NCI-H748 (cell line): ENCODE results near the gene PLPPR5.

Source experiments
- DNase-seq: peaks from one replicate; lab custom pipeline; 2025; ENCODE audit not compliant: unreplicated experiment; lab: John Stamatoyannopoulos, UW

PLPPR5 gene

DNA sequence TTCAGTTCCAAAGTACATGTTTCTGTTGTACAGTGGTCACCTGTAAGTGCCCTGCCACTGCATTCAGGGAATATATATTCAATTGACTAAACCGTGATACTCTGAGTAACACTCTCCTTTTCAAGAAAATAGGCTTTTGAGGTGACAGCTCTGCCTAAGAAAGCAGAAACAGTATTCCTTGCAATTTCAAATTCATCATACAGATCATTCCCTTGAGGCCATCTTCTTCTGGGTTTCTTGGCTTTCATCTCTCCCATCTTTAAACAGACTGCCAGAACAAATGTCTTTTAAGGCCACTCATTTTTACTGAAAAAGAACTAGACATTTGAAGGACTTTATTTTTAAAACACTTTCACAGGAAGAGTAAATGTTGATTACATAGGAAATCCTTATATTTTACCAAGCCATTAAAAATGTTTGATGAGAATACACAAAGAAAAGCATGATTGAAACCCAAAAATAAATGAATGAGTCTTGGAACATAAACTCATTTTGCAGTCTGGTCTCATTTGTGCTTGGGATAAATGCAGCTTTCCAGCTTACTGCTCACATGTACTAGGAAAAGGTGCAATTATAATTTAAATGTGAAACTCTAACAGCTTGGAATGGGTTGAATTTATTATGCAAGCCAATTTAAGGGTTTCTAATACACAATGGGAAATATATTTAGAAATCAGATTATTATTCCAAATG lies 34.7 kb downstream of the PLPPR5 start:
- no peak for DNase-seq

DNA sequence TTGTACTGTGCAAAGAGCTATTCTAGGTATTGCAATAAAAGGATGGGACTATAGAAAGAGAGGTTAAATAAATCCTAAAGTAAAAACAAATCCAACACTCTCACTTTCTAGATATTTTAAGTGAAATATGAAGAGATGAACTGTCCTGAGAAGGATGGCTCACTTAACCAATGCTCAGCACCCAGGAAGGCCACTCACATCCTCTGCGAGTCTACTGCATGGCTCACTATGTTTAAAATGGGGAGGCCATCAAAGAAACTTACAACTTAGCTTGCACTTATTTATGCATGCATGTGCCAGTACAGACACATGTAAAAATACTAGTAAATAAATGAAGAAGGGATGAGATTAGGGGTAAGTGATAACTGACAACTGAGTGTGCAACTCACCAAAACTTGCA lies 37.5 kb downstream of the PLPPR5 start:
- DNase-seq: no peak

DNA sequence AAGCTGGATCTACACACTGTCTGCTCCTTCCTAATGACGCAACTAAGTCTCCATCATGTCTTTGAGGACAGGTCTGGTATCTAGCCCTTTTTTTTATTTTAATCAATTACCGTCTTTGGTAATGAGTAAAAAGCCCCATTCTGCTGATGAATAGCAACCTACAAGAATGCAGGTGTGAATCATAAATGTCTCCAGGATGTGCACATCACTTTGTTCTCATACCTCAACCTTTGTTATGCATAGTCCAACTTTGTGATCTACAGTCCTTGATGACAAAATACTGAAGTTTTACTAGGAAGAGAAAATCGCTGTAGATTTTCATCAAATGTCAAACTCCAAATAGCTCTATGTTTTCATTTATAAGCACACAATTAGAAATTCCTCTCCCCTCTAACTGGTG lies 39.3 kb downstream of the PLPPR5 start:
- DNase-seq: no peak

DNA sequence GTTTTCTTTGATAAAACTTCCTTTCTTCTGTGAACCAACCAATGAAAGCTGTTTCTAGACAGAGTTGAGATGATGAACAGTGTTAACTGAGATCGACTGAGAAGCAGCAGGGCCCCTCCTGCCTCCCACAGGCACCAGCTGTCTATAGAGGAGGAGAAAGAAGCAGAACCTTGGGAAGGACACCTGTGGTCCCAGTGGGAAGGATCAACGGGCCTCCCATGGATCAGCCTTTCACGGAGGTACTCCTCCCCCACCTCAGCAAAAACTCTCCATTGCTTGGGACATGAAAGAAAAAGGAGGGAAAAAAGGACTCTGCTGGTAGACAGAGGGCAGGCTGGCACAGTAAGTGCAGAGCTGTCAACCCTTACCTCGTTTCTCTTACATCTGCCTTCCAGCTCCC lies 40.5 kb downstream of the PLPPR5 start:
- DNase-seq: no peak

DNA sequence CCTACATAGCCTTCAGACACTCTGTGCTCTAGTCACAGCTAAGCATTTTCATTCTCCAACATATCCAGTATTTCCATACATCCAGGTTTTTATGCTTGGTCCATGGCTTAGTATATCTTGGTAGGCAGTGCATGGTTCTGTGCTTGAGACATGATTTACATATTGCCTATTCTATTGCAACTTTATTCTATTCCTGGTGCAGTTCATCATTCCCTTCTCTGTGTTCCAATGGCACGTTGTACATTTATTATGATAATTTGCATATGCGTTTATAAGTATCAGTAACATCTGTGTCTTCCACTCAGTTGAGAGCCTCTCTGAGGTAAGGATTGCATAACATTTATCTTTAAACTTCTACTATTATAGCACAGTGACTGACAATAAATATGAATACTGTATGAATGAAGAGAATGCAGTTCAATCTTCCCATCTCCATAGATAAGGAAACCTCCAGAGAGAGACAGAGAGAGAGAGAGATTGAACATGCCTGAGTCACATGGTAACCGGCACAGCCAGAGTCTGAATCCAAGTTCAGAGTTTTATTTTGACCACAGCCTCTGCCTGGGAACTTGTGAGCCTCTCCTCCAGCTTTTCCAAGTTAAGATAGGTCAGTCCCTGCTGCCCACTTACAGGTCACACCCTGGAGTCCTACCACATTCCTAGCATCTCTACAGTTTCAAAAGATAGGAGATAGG lies 41.5 kb downstream of the PLPPR5 start:
- no peak for DNase-seq

DNA sequence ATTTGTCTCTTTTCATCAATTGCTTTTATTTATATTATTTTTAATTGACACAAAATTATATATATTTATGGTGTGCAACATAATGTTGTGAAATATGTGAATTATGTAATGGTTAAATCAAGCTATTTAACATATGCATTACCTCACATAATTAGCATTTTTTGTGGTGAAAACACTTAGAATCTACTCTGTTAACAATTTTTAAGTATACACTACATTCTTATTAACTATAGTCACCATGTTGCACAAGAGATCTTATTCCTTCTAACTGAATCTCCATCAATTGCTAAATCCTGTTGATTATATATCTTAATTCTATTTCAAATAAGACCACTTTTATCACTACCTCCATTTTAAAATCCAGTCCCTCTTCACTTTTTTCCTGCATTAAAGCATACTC lies 42.5 kb downstream of the PLPPR5 start:
- no peak for DNase-seq

DNA sequence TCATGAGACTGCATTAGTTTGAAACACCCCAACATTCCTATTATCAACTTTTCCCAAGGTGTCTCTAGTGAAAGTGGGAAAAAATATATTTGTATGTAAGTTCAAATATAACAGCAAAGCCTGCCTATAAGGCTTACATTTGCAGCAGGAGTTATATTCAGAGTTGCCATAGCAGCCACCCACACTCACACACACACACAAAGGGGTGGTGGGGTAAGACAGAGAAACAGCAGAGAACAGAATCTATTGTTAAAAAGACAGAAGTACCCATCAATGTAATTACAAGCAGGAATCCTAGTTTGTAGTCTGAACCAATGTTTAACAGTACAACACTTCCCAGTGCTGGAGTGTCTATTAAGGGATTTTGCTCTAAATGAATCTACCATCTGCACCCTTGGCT lies 55.0 kb downstream of the PLPPR5 start:
- DNase-seq: peak; percentile 12

DNA sequence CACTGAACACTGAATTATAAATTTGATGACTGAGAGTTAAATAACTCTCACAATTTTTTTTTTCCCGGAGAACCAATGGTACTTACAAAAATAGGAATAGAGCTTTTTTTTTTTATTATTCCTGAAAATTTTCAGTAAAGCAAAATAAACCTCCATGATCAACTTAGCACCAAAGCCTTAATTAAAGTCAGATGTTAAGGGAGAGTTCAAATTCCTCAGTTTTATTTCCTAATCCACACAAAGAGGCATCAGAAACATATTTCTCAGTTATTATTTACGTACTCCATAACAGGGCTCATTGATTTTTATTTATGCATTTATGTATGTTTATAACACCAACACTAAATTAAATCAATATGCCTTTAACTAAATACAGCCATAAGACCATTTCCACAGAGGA lies 55.5 kb downstream of the PLPPR5 start:
- DNase-seq: no peak

DNA sequence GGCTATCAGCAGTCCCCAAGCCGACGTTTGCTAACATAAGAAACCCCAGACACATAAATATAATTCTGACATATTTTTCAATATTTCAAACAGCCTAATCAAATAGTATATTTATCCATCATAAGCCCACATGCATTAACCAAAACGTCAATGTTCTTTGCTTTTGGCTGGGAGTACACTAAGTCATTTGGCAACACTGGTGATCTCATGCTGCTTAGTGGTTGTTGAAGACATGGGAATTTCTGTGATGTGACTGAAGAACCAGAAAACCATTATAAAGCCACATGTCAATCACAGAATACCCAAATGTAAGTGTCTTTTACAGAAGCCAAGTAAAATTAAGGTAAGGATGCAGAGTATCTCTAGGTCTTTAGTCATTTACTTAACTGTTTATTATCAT lies 57.6 kb downstream of the PLPPR5 start:
- no peak for DNase-seq

DNA sequence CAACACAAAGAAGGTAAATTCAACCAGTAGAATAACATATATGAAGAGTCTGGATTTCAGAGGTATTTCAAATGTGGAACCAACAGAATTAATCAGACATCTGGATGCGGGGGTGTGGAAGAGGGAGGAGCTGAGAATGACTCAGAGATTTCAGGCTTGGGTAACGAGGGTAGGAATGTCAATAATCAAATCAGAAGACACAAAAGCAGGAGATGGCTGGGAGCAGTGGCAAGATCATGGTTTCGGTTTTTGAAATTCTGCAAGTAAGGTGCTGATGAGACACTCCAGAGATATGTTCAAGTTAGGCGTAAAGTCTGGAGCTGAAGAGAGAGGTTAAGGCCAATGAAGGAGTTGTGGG lies 64.0 kb downstream of the PLPPR5 start:
- no peak for DNase-seq

DNA sequence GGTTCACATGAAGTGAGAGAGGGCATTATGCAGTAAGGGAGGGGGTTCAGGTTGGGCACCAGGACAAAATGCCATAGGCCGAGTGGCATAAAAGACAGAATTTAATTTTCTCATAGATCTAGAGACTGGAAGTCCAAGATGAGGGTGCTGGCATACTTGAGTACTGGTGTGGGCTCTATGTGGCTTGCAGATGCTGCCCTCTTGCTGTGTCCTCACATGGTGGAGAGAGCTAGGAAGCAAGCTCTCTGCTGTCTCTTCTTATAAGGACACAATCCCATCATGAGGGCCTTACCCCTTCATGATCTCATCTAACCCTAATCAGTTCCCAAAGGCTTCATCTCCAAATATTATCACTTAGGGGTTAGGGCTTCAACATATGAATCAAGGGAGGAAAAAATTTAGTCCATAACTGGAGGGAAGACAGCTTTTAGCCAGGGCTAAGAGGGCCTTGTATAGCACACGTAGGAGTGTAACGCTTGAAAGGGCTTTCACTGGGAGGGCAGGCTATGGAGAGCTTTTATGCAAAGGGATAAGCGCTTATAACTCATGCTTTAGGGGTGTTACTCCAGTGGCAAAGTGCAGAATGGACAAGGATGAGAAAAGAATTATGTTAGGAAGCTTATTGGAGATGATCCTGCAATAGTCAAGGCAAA lies 64.5 kb downstream of the PLPPR5 start:
- DNase-seq: no peak

DNA sequence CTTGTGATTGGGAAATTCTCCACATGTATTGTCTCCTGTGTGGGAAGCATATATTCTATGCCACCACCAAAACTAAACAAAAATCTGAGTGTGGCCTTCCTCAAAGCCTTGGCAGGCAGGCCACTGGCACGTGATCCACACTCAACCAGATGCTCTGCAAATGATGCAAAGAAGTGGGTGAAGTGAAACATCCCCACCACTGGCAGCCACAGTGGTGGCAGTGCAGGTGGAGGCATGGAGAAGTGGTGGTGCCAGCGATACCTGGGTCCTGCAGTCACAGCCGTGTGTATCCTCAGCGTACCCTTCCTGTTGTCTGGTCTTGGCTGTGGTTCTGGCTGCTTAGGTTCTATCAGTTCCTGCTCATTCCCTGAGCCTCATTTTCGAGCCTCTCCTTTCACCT lies 65.2 kb downstream of the PLPPR5 start:
- no peak for DNase-seq

DNA sequence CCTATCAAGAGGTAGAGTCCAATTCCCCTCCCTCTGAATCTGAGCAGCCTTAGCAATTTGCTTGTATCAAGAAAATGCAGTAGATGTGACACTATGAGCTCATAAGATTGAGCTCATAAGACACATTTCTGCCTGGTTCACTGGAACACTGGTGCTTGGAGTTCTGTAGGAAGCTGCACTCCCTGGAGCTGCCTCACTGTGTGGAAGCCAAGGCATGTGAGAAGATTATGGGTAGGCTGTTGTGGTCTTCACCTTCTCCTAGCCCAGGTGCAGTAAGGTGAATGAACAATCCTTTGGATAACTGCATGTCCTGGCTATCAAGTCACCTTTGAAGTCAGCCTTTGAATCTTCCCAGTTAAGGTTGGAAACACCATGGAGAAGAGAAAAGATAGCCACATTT lies 67.3 kb downstream of the PLPPR5 start:
- DNase-seq: no peak

DNA sequence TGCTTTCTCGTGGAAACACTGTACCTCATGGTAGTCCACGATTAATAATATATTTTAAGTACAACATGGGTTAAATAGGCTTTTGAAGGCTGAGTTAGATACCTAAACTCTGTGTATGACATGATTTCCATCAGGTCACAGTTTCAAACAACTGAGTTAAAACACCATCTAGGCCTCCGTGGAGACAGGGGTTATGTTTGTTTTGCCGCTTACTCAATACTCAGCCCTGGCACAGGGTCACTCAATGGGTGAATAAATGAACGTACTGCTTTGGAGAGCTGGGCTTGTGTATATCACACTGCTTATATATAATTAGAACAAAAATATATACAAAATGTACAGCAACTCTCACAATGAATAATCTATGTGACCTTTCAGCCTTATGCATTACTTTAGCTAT lies 72.5 kb downstream of the PLPPR5 start:
- no peak for DNase-seq

DNA sequence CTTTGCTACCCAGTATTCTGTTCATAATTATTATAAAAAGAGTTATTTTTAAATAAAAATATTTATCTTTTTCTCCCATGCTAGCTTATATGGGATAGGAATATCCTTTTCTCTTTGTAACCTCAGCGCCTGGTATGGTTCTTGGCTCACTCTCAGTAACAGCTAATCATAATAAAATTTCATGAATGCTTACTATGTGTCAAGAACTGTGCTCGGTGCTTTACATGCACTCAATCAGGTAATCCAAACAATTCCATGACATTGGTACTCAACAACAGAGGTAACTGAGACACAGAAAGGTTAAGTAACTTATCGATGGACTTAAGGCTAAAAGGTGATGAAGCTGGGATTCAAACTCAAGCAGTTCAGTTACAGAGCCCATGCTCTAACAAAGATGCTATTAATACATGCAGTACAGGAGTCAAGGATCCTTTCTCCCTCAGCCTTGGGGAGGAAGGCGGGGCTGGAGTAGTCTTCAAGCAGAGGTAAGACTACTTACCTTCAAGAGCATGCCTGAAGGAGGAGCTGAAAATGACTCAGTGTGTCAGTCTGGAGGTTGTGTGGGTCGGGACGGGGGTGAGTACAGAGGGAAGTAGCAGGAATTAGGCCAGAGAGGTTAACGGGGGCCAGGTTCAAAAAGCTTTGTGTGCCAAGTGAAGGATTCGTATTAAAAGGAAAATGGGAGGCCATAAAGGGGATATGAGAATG lies 73.4 kb downstream of the PLPPR5 start:
- no peak for DNase-seq

DNA sequence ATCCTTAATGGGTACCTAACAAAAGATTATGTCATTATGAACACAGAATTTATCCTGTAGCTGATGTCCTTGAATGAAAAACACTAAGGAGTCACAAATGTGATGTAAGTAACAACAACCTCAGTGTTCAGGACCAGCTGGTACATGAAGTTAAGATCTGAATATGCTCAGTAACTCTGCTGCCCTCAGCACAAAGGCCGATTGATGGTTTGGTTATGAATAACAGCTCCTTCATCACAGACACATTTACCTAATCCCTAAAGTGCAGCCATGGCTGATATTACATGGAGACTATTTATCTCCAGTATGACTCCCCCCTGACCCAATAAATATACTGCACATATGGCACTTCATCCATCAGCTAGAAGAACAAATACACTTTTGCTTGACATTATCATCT lies 75.2 kb downstream of the PLPPR5 start:
- DNase-seq: peak; percentile 16

DNA sequence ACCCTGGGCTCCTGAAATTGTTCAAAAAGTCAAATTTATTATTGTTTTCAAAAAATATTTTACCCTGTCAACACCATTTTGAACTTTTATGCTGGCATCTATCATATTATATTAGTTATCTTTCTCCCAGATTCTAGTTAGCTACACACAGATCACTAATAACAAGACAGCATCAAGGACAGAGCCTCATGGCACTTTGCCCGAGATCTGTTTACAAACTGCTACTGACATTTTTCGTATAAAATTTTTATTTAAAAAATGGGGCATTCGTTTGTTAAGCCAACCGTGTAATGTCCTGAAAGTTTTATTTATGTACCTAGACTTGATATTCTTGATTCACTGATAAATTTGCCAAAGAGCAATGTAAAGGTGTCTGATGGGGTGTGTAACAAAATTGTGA lies 78.1 kb downstream of the PLPPR5 start:
- no peak for DNase-seq

DNA sequence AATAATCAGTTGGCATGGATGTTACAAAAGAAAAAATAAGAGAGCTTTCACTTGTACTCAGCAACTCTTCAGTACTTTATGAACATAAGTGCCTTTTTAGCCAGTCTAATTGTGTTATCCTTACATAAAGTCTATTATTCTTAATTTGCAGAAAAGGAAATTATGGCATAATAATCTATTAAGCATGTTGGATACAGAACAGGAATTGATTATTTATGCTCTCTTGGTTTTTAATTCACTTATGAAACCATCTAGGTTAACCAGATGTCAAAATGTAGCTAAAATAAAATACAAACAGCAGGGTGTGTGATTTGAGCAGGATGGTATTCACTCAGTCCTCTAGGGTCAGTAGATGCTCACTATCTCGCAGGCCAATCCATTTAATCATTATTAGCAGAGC lies 79.7 kb downstream of the PLPPR5 start:
- no peak for DNase-seq

DNA sequence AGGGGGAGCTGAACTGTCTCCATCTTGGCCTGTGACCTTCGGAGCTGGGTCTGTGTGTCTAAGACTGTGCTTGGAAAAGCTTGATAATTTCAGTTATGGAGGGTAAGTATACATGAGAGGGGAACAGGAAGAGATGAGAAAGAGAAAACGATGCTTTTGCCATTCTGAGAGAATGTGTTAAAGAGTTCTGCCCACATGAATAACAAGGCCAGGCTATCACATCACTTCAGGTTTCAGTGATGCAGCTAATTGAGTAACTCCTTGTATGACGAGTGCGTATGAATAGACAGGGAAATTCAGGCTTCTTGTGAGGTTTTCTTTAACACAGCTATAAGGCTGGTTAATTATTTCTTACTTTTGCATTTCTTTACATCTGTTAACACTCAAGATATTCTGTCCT lies 81.0 kb downstream of the PLPPR5 start:
- DNase-seq: no peak

DNA sequence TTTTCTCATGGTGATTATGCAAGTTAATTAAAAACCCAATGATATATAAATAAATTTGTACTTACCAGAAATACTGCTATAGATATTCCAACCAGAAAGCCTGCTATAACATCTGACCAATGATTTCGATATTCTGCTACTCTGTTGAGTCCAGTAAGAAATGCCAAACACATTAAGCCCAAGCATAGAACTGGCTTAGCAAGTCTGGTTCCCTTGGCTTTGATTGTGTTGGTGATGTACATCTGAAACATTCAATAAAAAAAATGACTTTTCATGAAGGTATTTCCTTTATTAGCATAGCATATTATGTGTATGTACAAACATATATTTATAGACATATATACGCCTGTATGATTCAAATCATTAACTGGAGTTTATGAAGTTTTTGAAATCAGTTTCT lies 82.8 kb downstream of the PLPPR5 start:
- no peak for DNase-seq

DNA sequence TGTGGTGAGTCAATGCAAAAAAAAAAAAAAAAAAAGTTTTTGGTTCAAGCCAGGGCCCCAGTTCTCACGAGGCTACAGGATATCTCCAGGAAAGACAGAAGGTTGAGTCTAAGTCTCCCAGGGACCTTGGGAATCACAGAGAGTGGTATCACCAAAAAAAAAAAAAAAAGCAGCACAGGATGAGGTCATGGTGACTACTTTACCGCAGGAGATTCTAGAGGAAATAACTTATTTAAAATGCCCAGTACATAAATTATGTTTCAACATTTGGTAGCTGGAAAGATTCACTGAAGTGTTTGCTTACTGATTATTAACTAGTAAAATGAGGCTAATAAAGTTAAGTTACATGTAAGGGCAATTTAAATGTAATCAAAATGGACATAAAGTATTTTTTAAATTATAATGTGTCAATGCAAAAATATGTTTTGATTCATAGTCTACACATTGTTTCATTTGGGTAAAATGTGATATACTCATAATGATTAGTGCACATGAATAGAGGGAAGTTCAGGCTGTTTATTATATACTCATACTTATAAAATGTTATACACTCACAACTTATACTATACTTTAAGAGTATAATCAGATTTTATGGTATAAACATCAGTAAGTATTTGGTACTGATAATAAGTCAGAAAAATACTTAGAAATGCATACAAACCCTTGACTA lies 84.1 kb downstream of the PLPPR5 start:
- DNase-seq: no peak
